IPS-20b (cell line): Measurements from ENCODE around the gene EIF4E3.

Source experiments
- H3K27ac ChIP-seq: one replicate; pipeline ENCODE4 v1.5.1; 2013; ENCODE audit warnings: low read length
- H3K27me3 ChIP-seq: 2 replicates; pipeline ENCODE4 v1.6.1; 2013; ENCODE audit warnings: mild to moderate bottlenecking, low read length, inconsistent platforms; ENCODE audit not compliant: insufficient read depth
- H3K36me3 ChIP-seq: 2 replicates; pipeline ENCODE4 v1.6.1; 2013; ENCODE audit warnings: low read depth, mild to moderate bottlenecking, inconsistent platforms, low read length, moderate library complexity; ENCODE audit not compliant: insufficient read depth
- H3K4me1 ChIP-seq: 2 replicates; pipeline ENCODE4 v1.6.1; 2013; ENCODE audit warnings: mild to moderate bottlenecking, control low read depth, inconsistent platforms, low read length, moderate library complexity; ENCODE audit not compliant: insufficient read depth
- H3K4me3 ChIP-seq: 2 replicates; pipeline ENCODE4 v1.5.1; 2013; ENCODE audit warnings: mild to moderate bottlenecking, low read length, inconsistent platforms
- H3K9ac ChIP-seq: 2 replicates; pipeline ENCODE4 v1.6.1; 2013; ENCODE audit warnings: low read depth, mild to moderate bottlenecking, inconsistent platforms, low read length, moderate library complexity
- H3K9me3 ChIP-seq: 2 replicates; pipeline ENCODE4 v1.6.1; 2013; ENCODE audit warnings: mild to moderate bottlenecking, low read depth, low read length, inconsistent platforms; ENCODE audit not compliant: insufficient read depth

EIF4E3 gene

DNA sequence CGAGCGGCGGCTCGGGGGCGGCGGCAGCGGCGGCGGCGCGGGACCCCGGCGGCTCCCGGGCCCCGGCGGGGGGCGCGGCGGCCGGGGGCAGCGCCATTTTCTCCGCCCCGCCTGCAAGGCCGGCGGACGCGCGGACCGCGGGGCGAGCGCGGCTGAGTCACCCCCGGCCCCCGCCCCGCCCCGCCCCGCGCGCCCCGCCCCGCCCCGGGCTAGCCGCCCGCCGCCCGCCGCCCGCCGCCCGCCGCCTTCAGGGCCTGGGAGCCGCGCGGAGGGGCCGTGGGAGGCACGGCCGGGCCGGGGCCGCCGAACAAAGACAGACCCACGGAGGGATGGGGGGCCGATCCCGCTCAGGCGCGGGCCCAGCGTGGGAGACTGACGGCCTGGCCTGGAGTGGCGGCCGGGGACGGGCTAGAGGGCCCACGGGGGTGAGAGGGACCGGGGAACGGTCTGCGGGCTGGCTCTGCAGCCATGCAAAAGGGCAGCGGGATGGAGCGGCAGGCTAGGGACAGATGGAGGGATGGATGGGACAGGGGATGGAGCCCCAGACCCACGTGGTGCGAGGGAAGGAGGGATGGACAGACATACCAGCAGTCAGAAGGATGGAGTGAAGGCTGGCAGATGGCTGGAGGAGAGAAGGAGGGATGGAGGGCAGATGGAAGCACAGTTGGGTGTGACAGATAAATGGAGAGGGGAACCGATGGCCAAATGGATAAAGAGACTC lies at the start of gene EIF4E3:
EIF4E3 (minus strand) TSS at position 132 of the 721 bp plus-strand sequence; CDS start at position 97, 35 bp downstream.
- H3K36me3 ChIP-seq, result no peaks in the 10 kb centered on the region
- no peaks in the 10 kb centered on the region for H3K9me3 ChIP-seq
- peaks cover 13% of the 10 kb centered on the region for H3K4me1 ChIP-seq
- peak within 1 kb of the TSS; percentile 63; the same call in 1 of the 2 replicates for H3K9ac ChIP-seq
- H3K27me3 ChIP-seq, result peaks cover 40% of the 10 kb centered on the region
- peak within 1 kb of the TSS; percentile 77 for H3K4me3 ChIP-seq
- no peak within 1 kb of the TSS for H3K27ac ChIP-seq

DNA sequence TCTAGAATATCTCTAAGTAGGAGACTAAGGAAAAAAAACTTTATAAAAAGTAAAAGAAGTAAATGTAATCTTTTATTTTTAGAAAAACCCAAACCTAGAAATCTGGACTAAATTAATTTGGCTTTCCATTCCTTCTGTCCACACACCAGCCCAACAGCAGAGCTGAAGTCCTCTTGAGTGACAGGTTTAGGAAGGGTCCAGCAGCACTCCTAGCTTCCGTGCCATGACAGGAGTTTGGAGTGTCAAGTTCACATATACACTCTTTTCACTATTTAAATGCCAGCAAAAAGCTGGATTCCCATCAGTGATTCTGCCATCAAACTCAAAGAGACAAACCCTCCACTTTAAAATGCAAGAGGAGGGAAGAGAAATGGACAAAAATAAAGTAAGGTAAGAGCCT lies 46.7 kb upstream of the EIF4E3 start:
- Histone ChIP-seq H3K9ac (no peak overlapping the region), H3K4me1 (peaks cover 23% of the 10 kb centered on the region), H3K27ac (no peak overlapping the region), H3K36me3 (no peaks in the 10 kb centered on the region), H3K4me3 (no peak overlapping the region), H3K9me3 (no peaks in the 10 kb centered on the region), H3K27me3 (no peaks in the 10 kb centered on the region)

DNA sequence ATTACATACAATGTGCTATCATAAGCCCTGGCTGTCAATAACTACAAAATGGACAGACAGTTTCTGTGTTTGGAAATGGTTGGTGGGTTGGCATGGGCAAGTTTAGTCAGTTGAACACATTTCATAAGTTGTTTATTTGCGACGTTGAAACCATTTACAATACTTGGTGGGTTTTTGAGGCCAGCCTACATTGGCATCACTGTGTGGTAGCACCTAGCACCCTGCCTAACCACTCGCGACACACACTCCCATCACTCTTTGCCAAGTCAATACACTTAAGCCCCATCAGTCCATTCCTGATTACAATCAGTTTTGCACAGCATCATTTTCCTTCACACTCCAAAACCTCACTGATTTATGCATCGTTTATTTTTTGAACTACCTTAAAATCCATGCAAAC lies 45.9 kb upstream of the EIF4E3 start:
- Histone ChIP-seq H3K27ac (no peak overlapping the region), H3K4me1 (peaks cover 23% of the 10 kb centered on the region), H3K36me3 (no peaks in the 10 kb centered on the region), H3K9me3 (no peaks in the 10 kb centered on the region), H3K4me3 (no peak overlapping the region), H3K27me3 (no peaks in the 10 kb centered on the region), H3K9ac (no peak overlapping the region)

DNA sequence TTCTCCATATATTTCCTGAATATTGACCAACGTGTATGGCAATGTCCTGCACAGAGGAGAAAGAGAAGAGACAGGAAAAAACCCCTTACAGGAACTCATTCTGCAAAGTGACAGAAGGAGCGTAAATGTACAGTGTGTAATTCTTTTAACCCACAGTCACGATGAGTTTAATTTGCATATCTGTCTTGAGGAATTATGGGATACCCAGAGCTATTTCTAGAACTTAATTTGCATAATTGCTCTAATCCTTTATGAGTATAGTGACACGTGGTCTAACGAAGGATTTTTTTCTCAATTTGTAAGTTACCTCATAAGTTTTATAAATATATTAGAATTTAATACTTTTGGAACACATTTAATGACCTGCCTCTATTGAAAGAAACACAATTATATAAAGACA lies 38.2 kb upstream of the EIF4E3 start:
- H3K27ac ChIP-seq, result no peak overlapping the region
- 0 out of 2 replicates have a peak, but pooled peaks cover 3% of the 10 kb centered on the region for H3K27me3 ChIP-seq
- no peaks in the 10 kb centered on the region for H3K9me3 ChIP-seq
- H3K9ac ChIP-seq, result no peak overlapping the region
- peaks cover 1% of the 10 kb centered on the region; the same call in 1 of the 2 replicates for H3K4me1 ChIP-seq
- no peak overlapping the region for H3K4me3 ChIP-seq
- no peaks in the 10 kb centered on the region for H3K36me3 ChIP-seq

DNA sequence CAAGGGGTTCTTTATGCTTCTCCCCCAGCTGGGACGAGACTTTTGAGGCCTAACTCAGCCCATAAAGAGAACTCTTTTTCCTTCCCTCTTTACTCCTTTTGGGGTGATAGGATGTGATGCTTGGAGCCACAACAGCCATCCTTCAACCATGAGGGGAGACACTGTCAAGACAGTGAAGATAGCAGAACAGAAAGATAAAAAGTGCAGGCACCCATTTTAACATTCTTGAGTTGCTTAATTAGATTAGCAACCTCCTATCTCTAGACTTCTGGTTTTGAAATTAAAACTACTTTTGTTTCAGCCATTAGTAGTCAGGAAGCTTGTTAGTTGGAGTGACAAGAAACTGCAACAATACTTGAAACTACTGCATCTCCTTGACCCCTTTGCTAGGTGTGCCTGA lies 34.9 kb upstream of the EIF4E3 start:
- Histone ChIP-seq H3K4me3 (no peak overlapping the region), H3K27me3 (peaks cover 30% of the 10 kb centered on the region), H3K4me1 (peaks cover 3% of the 10 kb centered on the region; the same call in 1 of the 2 replicates), H3K27ac (no peak overlapping the region), H3K36me3 (no peaks in the 10 kb centered on the region), H3K9me3 (no peaks in the 10 kb centered on the region), H3K9ac (no peak overlapping the region)

GRCh38 chr3:71759401-71759800 lies 34.2 kb upstream of the EIF4E3 start:
- H3K9ac ChIP-seq, result no peak overlapping the region
- peaks cover 37% of the 10 kb centered on the region for H3K27me3 ChIP-seq
- H3K27ac ChIP-seq, result no peak overlapping the region
- H3K4me1 ChIP-seq, result peaks cover 4% of the 10 kb centered on the region; the same call in 1 of the 2 replicates
- H3K4me3 ChIP-seq, result no peak overlapping the region
- no peaks in the 10 kb centered on the region for H3K36me3 ChIP-seq
- H3K9me3 ChIP-seq, result no peaks in the 10 kb centered on the region

- H3K27me3 ChIP-seq, result peaks cover 45% of the 10 kb centered on the region
- H3K4me3 ChIP-seq, result no peak overlapping the region
- no peaks in the 10 kb centered on the region for H3K36me3 ChIP-seq
- no peak overlapping the region for H3K27ac ChIP-seq
- peaks cover 4% of the 10 kb centered on the region; the same call in 1 of the 2 replicates for H3K4me1 ChIP-seq
- H3K9me3 ChIP-seq, result no peaks in the 10 kb centered on the region
- H3K9ac ChIP-seq, result no peak overlapping the region
Measured at GRCh38 chr3:71758091-71758490, 32.9 kb upstream of the EIF4E3 start.

DNA sequence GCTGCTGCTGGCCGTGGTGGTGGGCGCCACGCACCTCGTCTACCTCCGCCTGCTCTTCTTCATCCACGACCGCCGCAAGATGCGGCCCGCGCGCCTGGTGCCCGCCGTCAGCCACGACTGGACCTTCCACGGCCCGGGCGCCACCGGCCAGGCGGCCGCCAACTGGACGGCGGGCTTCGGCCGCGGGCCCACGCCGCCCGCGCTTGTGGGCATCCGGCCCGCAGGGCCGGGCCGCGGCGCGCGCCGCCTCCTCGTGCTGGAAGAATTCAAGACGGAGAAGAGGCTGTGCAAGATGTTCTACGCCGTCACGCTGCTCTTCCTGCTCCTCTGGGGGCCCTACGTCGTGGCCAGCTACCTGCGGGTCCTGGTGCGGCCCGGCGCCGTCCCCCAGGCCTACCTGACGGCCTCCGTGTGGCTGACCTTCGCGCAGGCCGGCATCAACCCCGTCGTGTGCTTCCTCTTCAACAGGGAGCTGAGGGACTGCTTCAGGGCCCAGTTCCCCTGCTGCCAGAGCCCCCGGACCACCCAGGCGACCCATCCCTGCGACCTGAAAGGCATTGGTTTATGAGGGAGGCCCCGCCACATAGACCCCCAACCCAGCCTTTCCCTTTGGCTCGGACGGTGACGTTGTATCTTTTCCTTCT lies 29.5 kb upstream of the EIF4E3 start:
- Histone ChIP-seq H3K4me1 (peaks cover 4% of the 10 kb centered on the region; the same call in 1 of the 2 replicates), H3K4me3 (peak overlapping the region; percentile 55), H3K27me3 (peaks cover 67% of the 10 kb centered on the region), H3K27ac (no peak overlapping the region), H3K9ac (no peak overlapping the region; the same call in 1 of the 2 replicates), H3K36me3 (no peaks in the 10 kb centered on the region), H3K9me3 (no peaks in the 10 kb centered on the region)

DNA sequence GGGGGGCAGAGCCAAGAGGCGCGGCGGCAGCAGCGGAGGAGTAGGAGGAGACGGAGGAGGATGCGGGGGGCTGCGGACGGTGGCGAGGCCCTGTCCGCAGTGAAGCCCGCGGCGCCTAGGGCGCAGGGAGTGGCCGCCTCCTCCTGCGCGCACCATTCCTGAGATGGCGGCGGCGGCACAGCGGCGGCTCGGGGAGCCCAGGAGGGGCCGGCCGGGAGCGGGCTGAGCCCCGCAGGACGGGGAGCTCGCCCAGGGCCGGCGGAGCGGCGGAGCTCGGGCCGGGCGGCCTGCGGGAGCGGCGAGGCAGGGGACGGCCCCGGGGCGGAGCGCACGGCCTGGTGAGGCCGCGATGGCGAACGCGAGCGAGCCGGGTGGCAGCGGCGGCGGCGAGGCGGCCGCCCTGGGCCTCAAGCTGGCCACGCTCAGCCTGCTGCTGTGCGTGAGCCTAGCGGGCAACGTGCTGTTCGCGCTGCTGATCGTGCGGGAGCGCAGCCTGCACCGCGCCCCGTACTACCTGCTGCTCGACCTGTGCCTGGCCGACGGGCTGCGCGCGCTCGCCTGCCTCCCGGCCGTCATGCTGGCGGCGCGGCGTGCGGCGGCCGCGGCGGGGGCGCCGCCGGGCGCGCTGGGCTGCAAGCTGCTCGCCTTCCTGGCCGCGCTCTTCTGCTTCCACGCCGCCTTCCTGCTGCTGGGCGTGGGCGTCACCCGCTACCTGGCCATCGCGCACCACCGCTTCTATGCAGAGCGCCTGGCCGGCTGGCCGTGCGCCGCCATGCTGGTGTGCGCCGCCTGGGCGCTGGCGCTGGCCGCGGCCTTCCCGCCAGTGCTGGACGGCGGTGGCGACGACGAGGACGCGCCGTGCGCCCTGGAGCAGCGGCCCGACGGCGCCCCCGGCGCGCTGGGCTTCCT lies 28.8 kb upstream of the EIF4E3 start, which contains the start of gene GPR27:
GPR27 (plus strand) TSS at position 155 of the 909 bp plus-strand sequence; CDS start at position 350, 195 bp downstream.
- H3K4me1 ChIP-seq, result peaks cover 4% of the 10 kb centered on the region; the same call in 1 of the 2 replicates
- H3K4me3 ChIP-seq, result peak within 1 kb of the TSS; percentile 68
- H3K36me3 ChIP-seq, result no peaks in the 10 kb centered on the region
- peaks cover 67% of the 10 kb centered on the region for H3K27me3 ChIP-seq
- peak within 1 kb of the TSS; percentile 3; the same call in 1 of the 2 replicates for H3K9ac ChIP-seq
- no peak within 1 kb of the TSS for H3K27ac ChIP-seq
- no peaks in the 10 kb centered on the region for H3K9me3 ChIP-seq

DNA sequence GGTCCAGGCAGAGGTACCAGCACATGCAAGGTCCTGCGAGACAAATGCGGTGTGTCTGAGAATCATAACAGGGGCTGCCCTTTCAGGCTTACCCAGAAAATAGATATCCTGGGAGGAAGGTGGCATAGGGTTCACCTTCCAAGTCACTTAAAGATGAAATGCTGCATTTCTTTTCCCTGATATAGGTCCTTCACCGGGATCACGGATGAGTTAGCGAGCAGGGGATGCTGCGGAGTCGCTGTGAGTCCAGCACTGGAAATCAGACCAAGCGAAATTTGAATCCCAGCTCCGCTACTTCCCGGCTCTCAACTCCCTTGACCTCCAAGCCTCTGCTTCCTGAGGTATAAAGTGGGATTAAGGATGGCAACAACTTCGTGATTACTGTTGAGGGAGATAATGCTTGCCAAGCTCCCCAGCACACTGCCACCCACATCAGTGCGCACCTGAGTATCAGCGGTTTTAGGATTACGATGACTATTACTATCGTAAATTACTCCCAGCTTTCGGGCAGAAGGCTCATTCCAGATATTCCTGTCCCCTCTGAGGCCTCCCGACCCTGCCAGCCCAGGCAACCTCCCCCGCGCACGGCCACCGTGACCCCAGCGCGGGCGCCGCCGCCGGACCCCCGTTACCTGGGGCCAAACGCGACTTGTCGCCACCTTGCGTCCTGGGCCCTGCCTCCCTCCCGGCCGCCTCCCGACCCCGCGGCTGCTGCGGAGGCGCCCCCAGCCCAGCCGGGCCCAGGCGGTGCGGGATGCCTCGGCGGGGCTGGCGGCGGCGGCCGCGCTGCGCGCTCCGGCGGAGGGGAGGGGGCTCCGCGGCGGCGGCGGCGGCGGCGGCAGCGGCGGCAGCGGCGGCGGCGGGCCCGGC lies 27.9 kb upstream of the EIF4E3 start:
- Histone ChIP-seq H3K9ac (peak overlapping the region; percentile 3; the same call in 1 of the 2 replicates), H3K4me3 (peak overlapping the region; percentile 68)

More for the DNA sequence above, 27.9 kb upstream of the EIF4E3 start:
- H3K27me3 ChIP-seq, result peaks cover 61% of the 10 kb centered on the region
- H3K4me1 ChIP-seq, result peaks cover 4% of the 10 kb centered on the region; the same call in 1 of the 2 replicates
- no peaks in the 10 kb centered on the region for H3K9me3 ChIP-seq
- H3K27ac ChIP-seq, result no peak overlapping the region
- H3K36me3 ChIP-seq, result no peaks in the 10 kb centered on the region
